Measurements from ENCODE around the gene SLC34A1.

Gene SLC34A1

DNA sequence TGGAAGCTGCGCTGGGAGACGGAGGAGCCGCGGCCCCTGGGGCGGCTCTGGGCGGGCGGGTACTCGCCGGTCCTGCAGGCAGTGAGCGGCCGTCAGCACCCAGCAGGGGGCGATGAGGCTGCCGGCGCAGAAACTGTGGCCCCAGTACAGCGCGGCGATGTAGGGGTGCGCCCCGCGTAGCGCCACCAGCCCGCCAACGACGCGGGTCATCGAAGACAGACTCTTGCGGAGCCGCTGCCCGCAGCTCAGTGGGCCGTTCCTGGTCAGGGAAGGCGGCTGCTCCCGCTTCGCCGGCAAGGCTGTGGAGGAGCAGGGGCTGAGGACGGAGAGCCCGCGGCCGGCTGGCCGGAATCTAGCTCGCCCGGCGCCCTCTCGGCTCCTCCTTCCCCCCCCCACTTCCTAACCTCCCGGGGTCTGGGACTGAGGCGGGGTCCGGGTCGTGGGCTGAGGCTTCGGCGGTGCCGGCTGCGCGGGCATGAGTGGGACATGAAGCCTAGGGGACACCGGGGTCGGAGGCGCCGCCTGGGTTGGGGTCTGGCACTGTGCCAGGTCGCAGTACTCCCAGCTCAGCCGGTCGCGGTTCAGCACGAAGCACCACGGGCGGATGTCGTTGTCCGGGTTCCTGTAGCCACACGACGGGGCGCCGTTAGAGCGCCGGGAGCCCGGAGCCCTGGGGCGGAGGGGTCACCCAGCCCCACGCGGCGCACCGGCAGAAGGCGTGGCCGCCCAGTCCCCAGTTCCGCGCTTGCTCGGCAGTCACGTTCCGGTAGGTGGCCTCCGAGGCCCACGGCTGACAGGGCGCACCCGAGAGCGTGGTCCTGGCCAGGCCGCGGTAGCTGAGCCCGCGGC lies 19.8 kb downstream of the SLC34A1 start:
- TF ChIP-seq, protein P1, sequence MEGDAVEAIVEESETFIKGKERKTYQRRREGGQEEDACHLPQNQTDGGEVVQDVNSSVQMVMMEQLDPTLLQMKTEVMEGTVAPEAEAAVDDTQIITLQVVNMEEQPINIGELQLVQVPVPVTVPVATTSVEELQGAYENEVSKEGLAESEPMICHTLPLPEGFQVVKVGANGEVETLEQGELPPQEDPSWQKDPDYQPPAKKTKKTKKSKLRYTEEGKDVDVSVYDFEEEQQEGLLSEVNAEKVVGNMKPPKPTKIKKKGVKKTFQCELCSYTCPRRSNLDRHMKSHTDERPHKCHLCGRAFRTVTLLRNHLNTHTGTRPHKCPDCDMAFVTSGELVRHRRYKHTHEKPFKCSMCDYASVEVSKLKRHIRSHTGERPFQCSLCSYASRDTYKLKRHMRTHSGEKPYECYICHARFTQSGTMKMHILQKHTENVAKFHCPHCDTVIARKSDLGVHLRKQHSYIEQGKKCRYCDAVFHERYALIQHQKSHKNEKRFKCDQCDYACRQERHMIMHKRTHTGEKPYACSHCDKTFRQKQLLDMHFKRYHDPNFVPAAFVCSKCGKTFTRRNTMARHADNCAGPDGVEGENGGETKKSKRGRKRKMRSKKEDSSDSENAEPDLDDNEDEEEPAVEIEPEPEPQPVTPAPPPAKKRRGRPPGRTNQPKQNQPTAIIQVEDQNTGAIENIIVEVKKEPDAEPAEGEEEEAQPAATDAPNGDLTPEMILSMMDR (IDR thresholded peaks at IDR 0.05; ENCODE audit: poor library complexity, severe bottlenecking): peak; percentile 79
- Histone ChIP-seq H3K36me3 (ENCODE audit: low read depth) (no peaks in the 10 kb centered on the region; the same call in 1 of the 2 replicates), H3K9me3 (ENCODE audit: severe bottlenecking) (no peaks in the 10 kb centered on the region), H3K27ac (ENCODE audit: poor library complexity, severe bottlenecking) (peak overlapping the region; percentile 46), H3K4me1 (ENCODE audit: insufficient read depth, poor library complexity, severe bottlenecking) (peaks cover 5% of the 10 kb centered on the region), H3K4me3 (ENCODE audit: severe bottlenecking) (peak overlapping the region; percentile 45), H3K27me3 (ENCODE audit: insufficient read depth, poor library complexity, severe bottlenecking) (no peaks in the 10 kb centered on the region)
- ATAC-seq (ENCODE audit: low read depth): peak; percentile 74
- DNase-seq (ENCODE audit: low spot score): peak; percentile 90

- Histone ChIP-seq H3K4me3 (ENCODE audit: severe bottlenecking) (peak overlapping the region; percentile 45), H3K27ac (ENCODE audit: poor library complexity, severe bottlenecking) (peak overlapping the region; percentile 46), H3K9me3 (ENCODE audit: severe bottlenecking) (no peaks in the 10 kb centered on the region), H3K27me3 (ENCODE audit: insufficient read depth, poor library complexity, severe bottlenecking) (no peaks in the 10 kb centered on the region), H3K36me3 (ENCODE audit: low read depth) (no peaks in the 10 kb centered on the region; the same call in 1 of the 2 replicates), H3K4me1 (ENCODE audit: insufficient read depth, poor library complexity, severe bottlenecking) (peaks cover 5% of the 10 kb centered on the region)
- ATAC-seq (ENCODE audit: low read depth) (no peak), DNase-seq (ENCODE audit: low spot score) (no peak)
- TF ChIP-seq, protein P1 (IDR thresholded peaks at IDR 0.05; ENCODE audit: poor library complexity, severe bottlenecking): no peak
Observed at GRCh38 chr5:177404641-177405179, 20.5 kb downstream of the SLC34A1 start.

DNA sequence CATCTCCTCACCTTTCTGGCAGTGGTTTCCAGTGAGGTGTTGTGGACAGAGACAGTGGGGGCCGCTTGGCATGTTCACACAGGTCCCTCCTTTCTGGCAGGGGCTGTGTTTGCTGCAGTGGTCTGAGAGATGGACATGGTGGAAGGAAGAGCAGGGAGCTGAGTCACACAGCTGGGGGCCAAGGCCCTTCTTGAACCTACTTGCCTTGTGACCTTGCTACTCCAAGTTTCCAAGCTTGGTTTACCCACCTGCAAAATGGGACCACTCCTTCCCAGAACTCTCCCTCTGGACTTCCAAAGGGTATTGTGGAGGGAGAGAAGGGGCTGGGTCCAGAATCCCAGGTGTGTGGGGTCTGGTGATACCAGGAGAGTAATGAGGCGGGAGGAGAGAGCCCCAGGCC lies 21.1 kb downstream of the SLC34A1 start:
- peaks cover 5% of the 10 kb centered on the region for H3K4me1 ChIP-seq (ENCODE audit: insufficient read depth, poor library complexity, severe bottlenecking)
- TF ChIP-seq, protein P1 (IDR thresholded peaks at IDR 0.05; ENCODE audit: poor library complexity, severe bottlenecking): no peak
- H3K4me3 ChIP-seq (ENCODE audit: severe bottlenecking): no peak overlapping the region
- ATAC-seq (ENCODE audit: low read depth): no peak
- no peaks in the 10 kb centered on the region for H3K27me3 ChIP-seq (ENCODE audit: insufficient read depth, poor library complexity, severe bottlenecking)
- H3K27ac ChIP-seq (ENCODE audit: poor library complexity, severe bottlenecking): no peak overlapping the region
- no peaks in the 10 kb centered on the region; the same call in 1 of the 2 replicates for H3K36me3 ChIP-seq (ENCODE audit: low read depth)
- no peak for DNase-seq (ENCODE audit: low spot score)
- no peaks in the 10 kb centered on the region for H3K9me3 ChIP-seq (ENCODE audit: severe bottlenecking)

DNA sequence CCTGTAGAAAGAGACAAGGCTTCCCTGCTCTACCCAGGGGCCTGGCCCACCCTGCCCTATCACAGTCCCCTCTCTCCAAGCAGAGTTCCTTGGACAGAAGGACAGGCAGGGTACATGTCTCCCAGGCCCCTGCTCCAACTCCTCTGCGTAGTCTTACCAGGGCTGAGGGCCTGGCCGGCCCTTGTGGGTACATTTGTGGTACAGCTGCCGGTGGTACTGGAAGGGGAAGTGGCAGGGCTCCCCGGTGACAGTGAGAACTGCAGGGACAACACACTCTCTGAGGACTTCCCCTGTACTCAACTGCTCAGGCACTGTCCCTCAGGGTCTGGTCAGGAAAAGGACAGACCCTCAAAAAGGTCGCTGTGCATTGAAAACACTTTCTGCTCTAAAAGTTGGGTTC lies 21.6 kb downstream of the SLC34A1 start:
- H3K27me3 ChIP-seq (ENCODE audit: insufficient read depth, poor library complexity, severe bottlenecking): no peaks in the 10 kb centered on the region
- ATAC-seq (ENCODE audit: low read depth) (no peak), DNase-seq (ENCODE audit: low spot score) (no peak)

More for the DNA sequence above, 21.6 kb downstream of the SLC34A1 start:
- H3K4me3 ChIP-seq (ENCODE audit: severe bottlenecking): no peak overlapping the region
- H3K4me1 ChIP-seq (ENCODE audit: insufficient read depth, poor library complexity, severe bottlenecking): peaks cover 5% of the 10 kb centered on the region
- no peaks in the 10 kb centered on the region for H3K9me3 ChIP-seq (ENCODE audit: severe bottlenecking)
- TF ChIP-seq, protein P1 (IDR thresholded peaks at IDR 0.05; ENCODE audit: poor library complexity, severe bottlenecking): no peak
- no peaks in the 10 kb centered on the region; the same call in 1 of the 2 replicates for H3K36me3 ChIP-seq (ENCODE audit: low read depth)
- no peak overlapping the region for H3K27ac ChIP-seq (ENCODE audit: poor library complexity, severe bottlenecking)
